Fibroblast of lung (primary cell): ENCODE results near the gene MAPK8IP3.

Experiments
- CTCF ChIP-seq, 2 donors: IDR thresholded peaks in 1 of 2; conservative IDR thresholded peaks in 1 of 2; 1 replicate in 1 of 2; 2 replicates in 1 of 2; pipeline ENCODE4 v1.5.1; 2011 to 2012; ENCODE audit warnings: low read length in 2 of 2, control low read depth in 1 of 2, inconsistent platforms in 1 of 2, low read depth in 1 of 2, mild to moderate bottlenecking in 1 of 2
- EZH2 ChIP-seq: IDR thresholded peaks from 2 replicates; pipeline ENCODE4 v1.5.1; 2012; ENCODE audit warnings: low read length, control low read depth, mild to moderate bottlenecking; ENCODE audit errors: missing control alignments

GRCh38 chr16:1745181-1745899 lies 39.3 kb downstream of the MAPK8IP3 start:
- TF ChIP-seq EZH2 (no peak), CTCF (conservative IDR thresholded peaks at IDR 0.05 in 1 of 2, IDR thresholded peaks at IDR 0.05 in 1 of 2; ENCODE audit: low read depth in 1 of 2, low read length in 2 of 2) (no peak)
